ENCODE measurements around the gene VMO1. TPM values are rescaled to one million over a fixed set of nuclear protein-coding genes. Genes with fewer than 3 reads are reported as not detected.

The VMO1 gene
- not detected in 2 replicates for total RNA-seq
- 0.23 and 0.27 TPM in 2 replicates for polyA plus RNA-seq
- 0.20 and 0.25 TPM in 2 replicates for polyA plus RNA-seq (2011; cell fraction: cytosol; rRNA removed)
- 0.21 TPM in 1 of 2 replicates, not detected in the other for polyA plus RNA-seq (2011; cell fraction: nucleus; rRNA removed)
- not detected in 2 replicates for polyA plus RNA-seq (2012)
- not detected in 2 replicates for polyA minus RNA-seq
- polyA minus RNA-seq (2011; cell fraction: cytosol; rRNA and poly(A)+ RNA removed): not detected
- not detected in 2 replicates for polyA minus RNA-seq (2011; cell fraction: nucleus; rRNA and poly(A)+ RNA removed)
- Bru-seq, nascent RNA: percentile 5 among the genes with signal in this experiment
- percentile 17 among the genes with signal in this experiment for BruChase-seq, experiment 1, labeled RNA remaining after a 6-hour chase
- not detected for BruChase-seq, experiment 2, labeled RNA remaining after a 2-hour chase
- long read RNA-seq, partial matches to known transcripts: 0 of 2 reads
- long read RNA-seq, other reads (novel, unspliced or antisense): 2 of 2 reads

- TF ChIP-seq JUN (IDR thresholded peaks at IDR 0.05; ENCODE audit: borderline replicate concordance, insufficient read depth, insufficient read length, low read depth) (no peak), EZH2 (IDR thresholded peaks at IDR 0.05; ENCODE audit: borderline replicate concordance, low read depth, low read length, severe bottlenecking) (peak; percentile 56), POLR2A (IDR thresholded peaks at IDR 0.05; ENCODE audit: low read depth, low read length) (no peak), FOS (IDR thresholded peaks at IDR 0.05; ENCODE audit: borderline replicate concordance, insufficient read depth, low read length) (peak; percentile 13), MAX (IDR thresholded peaks at IDR 0.05; ENCODE audit: insufficient read depth, insufficient read length) (no peak), MYC (IDR thresholded peaks at IDR 0.05; ENCODE audit: low read depth, low read length) (no peak), POLR2AphosphoS5 (IDR thresholded peaks at IDR 0.05; ENCODE audit: insufficient read depth, low read depth, low read length) (no peak), GATA2 (IDR thresholded peaks at IDR 0.05; ENCODE audit: insufficient read depth, insufficient read length, low read depth, low read length) (peak; percentile 88), CTCF (IDR thresholded peaks at IDR 0.05; ENCODE audit: extremely low read depth in 1 of 2, insufficient read depth in 1 of 2, low read depth in 1 of 2, low read length in 2 of 2) (no peak)
- intact Hi-C loops (cut with micrococcal nuclease): loop anchor here (2.0 to 5.0 kb wide), 2 partner anchors 55 to 116 kb away; partner anchors contain the start of genes CHRNE and MED11
- peaks cover 24% of the 10 kb centered on the region for H3K4me1 ChIP-seq (ENCODE audit: control insufficient read depth, extremely low read depth, insufficient read depth, low read length)
- no TSS peak for BruUV-seq (replicated peaks)
- H3K27me3 ChIP-seq (ENCODE audit: control insufficient read depth in 2 of 2, insufficient read depth in 2 of 2, low read length in 2 of 2): peaks cover 16 to 24% of the 10 kb centered on the region in 2 experiments
- no peaks in the 10 kb centered on the region for H3K79me2 ChIP-seq (ENCODE audit: control insufficient read depth, insufficient read depth, low read length)
- H3K9ac ChIP-seq (replicated peaks; ENCODE audit: extremely low read depth, insufficient read depth, low read length): no peak within 1 kb of the TSS
- no peaks in the 10 kb centered on the region for H4K20me1 ChIP-seq (replicated peaks; ENCODE audit: control insufficient read depth, extremely low read depth, insufficient read depth, low read length)
- peak within 1 kb of the TSS; percentile 39 for H2AFZ ChIP-seq (ENCODE audit: low read depth, low read length)
- no peak within 1 kb of the TSS for H3K27ac ChIP-seq (ENCODE audit: insufficient read depth, low read depth, low read length)
- no peak within 1 kb of the TSS for H3K4me3 ChIP-seq (replicated peaks in 1 of 3; ENCODE audit: insufficient read depth in 1 of 3, low read depth in 1 of 3, low read length in 3 of 3)
- POLR2A ChIA-PET: no interaction called here
- H3K4me2 ChIP-seq (ENCODE audit: insufficient read depth, low read length): peak within 1 kb of the TSS; percentile 50
- CTCF ChIA-PET: interaction anchor here (0.5 to 5.9 kb wide), 13 partner anchors 9 to 118 kb away, joined by 3 to 65 read pairs (median 4); partner anchors contain the start of genes ARRB2, C17orf107, CHRNE and PLD2
- dilution Hi-C loops (cut with MboI; ENCODE audit: extremely low pct_ligation_motif_present, low sequenced_read_pairs): no loop called here
- no peaks in the 10 kb centered on the region for H3K36me3 ChIP-seq (ENCODE audit: control insufficient read depth in 2 of 2, extremely low read depth in 1 of 2, insufficient read depth in 2 of 2, low read length in 2 of 2)
- DNase-seq (ENCODE audit: low read depth, low spot score) (no peak), FAIRE-seq (peak; percentile 38)
- no peaks in the 10 kb centered on the region for H3K9me1 ChIP-seq (replicated peaks; ENCODE audit: control insufficient read depth, extremely low read depth, insufficient read depth, low read length)
- H3K9me3 ChIP-seq (replicated peaks; ENCODE audit: control insufficient read depth, insufficient read depth, low read length): no peaks in the 10 kb centered on the region
Measured at GRCh38 chr17:4786106-4786511, at the start of gene VMO1. Gene VMO1, minus strand, starts transcription at chr17:4786364. Its CDS starts 12 bp downstream, at chr17:4786352.
